AG04450 (cell line): ENCODE results near the gene AK8. TPM values are rescaled to one million over a fixed set of nuclear protein-coding genes. Genes with fewer than 3 reads are reported as not detected.

Experiments
- CTCF ChIA-PET: fragments of 300-600, 350-600 bp; formaldehyde crosslinking; extraction: SDS; loops from one replicate; lab custom pipeline; 2022; ENCODE audit warnings: antibody characterized with exemption, inconsistent platforms; lab: Charles Lee
- POLR2A ChIA-PET: fragments of 350-600 bp; formaldehyde crosslinking; extraction: SDS; loops from one replicate; lab custom pipeline; 2021; ENCODE audit warnings: antibody characterized with exemption, inconsistent platforms; lab: Yijun Ruan, JAX
- DNase-seq: peaks from one replicate; pipeline ENCODE4 v3.0.0-alpha.2; 2011; ENCODE audit warnings: low read depth, low spot score
- H3K27ac ChIP-seq: one replicate; pipeline ENCODE4 v1.5.1; 2012; ENCODE audit warnings: low read depth, low read length, control low read depth
- H3K27me3 ChIP-seq: one replicate; pipeline ENCODE4 v1.6.0; 2012; ENCODE audit warnings: low read length; ENCODE audit not compliant: control insufficient read depth, insufficient read depth
- H3K4me3 ChIP-seq: 2 replicates; pipeline ENCODE4 v1.5.1; 2011; ENCODE audit warnings: mild to moderate bottlenecking, low read depth, low read length, control low read depth
- H3K9me3 ChIP-seq: 2 replicates; pipeline ENCODE4 v1.5.1; 2012; ENCODE audit warnings: low read length; ENCODE audit not compliant: control insufficient read depth, insufficient read depth
- CTCF ChIP-seq: IDR thresholded peaks from 2 replicates; pipeline ENCODE4 v1.5.1; 2011; ENCODE audit warnings: low read depth, low read length, control low read depth, inconsistent platforms
- polyA plus RNA-seq: library from polyadenylated mRNA; depleted of rRNA; stranded (reverse); fragments of >200 nt; gene quantifications from 2 replicates; pipeline ENCODE4 v1.2.3, GENCODE V29; 2011

AK8 gene
- polyA plus RNA-seq, 1 experiment: 0.14 TPM

GRCh38 chr9:132804576-132805295 lies 73.3 kb downstream of the AK8 start:
- Histone ChIP-seq H3K27ac (no peak overlapping the region), H3K4me3 (no peak overlapping the region), H3K9me3 (no peaks in the 10 kb centered on the region), H3K27me3 (peaks cover 53% of the 10 kb centered on the region)
- ChIA-PET POLR2A (no interaction called here), CTCF (interaction anchor here (0.7 kb wide), 1 partner anchor 169 kb away, joined by 3 read pairs; no protein-coding TSS in a partner anchor)
- no peak for TF ChIP-seq CTCF
- DNase-seq: no peak

- POLR2A ChIA-PET: no interaction called here
- CTCF ChIA-PET: interaction anchor here (1.2 kb wide), 1 partner anchor 16 kb away, joined by 3 read pairs; no protein-coding TSS in a partner anchor
- no peak overlapping the region for H3K4me3 ChIP-seq
- TF ChIP-seq CTCF: no peak
- no peak overlapping the region for H3K27ac ChIP-seq
- peaks cover 50% of the 10 kb centered on the region for H3K27me3 ChIP-seq
- no peaks in the 10 kb centered on the region; the same call in 1 of the 2 replicates for H3K9me3 ChIP-seq
- DNase-seq: no peak
Observed at GRCh38 chr9:132802121-132802795, 75.8 kb downstream of the AK8 start.

- CTCF ChIA-PET: interaction anchor here (1.2 kb wide), 1 partner anchor 15 kb away, joined by 3 read pairs; no protein-coding TSS in a partner anchor
- no peak for TF ChIP-seq CTCF
- no peak overlapping the region for H3K27ac ChIP-seq
- POLR2A ChIA-PET: no interaction called here
- H3K4me3 ChIP-seq: no peak overlapping the region
- no peak for DNase-seq
- no peaks in the 10 kb centered on the region; the same call in 1 of the 2 replicates for H3K9me3 ChIP-seq
- H3K27me3 ChIP-seq: peaks cover 49% of the 10 kb centered on the region
Observed at GRCh38 chr9:132801659-132802058, 76.4 kb downstream of the AK8 start.

- Histone ChIP-seq H3K4me3 (no peak overlapping the region), H3K27me3 (peaks cover 43% of the 10 kb centered on the region), H3K27ac (no peak overlapping the region), H3K9me3 (no peaks in the 10 kb centered on the region; the same call in 1 of the 2 replicates)
- DNase-seq: peak; percentile 39
- CTCF ChIA-PET: interaction anchor here (0.6 to 1.5 kb wide), 7 partner anchors 11 to 292 kb away, joined by 3 to 9 read pairs (median 3); no protein-coding TSS in a partner anchor
- POLR2A ChIA-PET: no interaction called here
- peak; percentile 84 for TF ChIP-seq CTCF
Observed at GRCh38 chr9:132800038-132800648, 77.9 kb downstream of the AK8 start.
